IMR-90 (cell line): Measurements from ENCODE around the gene TGFBR1. TPM values are rescaled to one million over a fixed set of nuclear protein-coding genes. Genes with fewer than 3 reads are reported as not detected.

ENCODE experiments used
- ATAC-seq: fragments of 200-7000 bp; cut with Tn5 transposase; 2 replicates; pipeline ENCODE4 v1.9.1; 2020; ENCODE audit warnings: low read depth, mild to moderate bottlenecking, moderate library complexity
- BruUV-seq: library from RNA; stranded (reverse); fragments of 400-500 nt; replicated peaks from 2 replicates; lab custom pipeline; 2021; lab: Mats Ljungman, UMichigan
- CTCF ChIA-PET: fragments of 300-600 bp; formaldehyde crosslinking; extraction: SDS; loops from one replicate; lab custom pipeline; 2021; ENCODE audit warnings: antibody characterized with exemption; lab: Yijun Ruan, JAX
- POLR2A ChIA-PET: fragments of 300-600 bp; sonication (Branson Sonifier 250); formaldehyde crosslinking; loops from one replicate; lab custom pipeline; 2022; ENCODE audit warnings: antibody characterized with exemption; ENCODE audit not compliant: unreplicated experiment; lab: Charles Lee
- DNase-seq: peaks from one replicate; pipeline ENCODE4 v3.0.0; 2013
- H2AFZ ChIP-seq: replicated peaks from 2 replicates; pipeline ENCODE3; 2013; ENCODE audit warnings: low read length, mild to moderate bottlenecking; ENCODE audit not compliant: poor library complexity
- H2AK5ac ChIP-seq: 2 replicates; pipeline ENCODE4 v1.6.1; 2013; ENCODE audit warnings: low read depth, low read length, inconsistent platforms
- H2AK9ac ChIP-seq: replicated peaks from 2 replicates; pipeline ENCODE3; 2013; ENCODE audit warnings: mild to moderate bottlenecking, low read depth, low read length, moderate library complexity; ENCODE audit not compliant: poor library complexity
- H2BK120ac ChIP-seq: 2 replicates; pipeline ENCODE4 v1.6.1; 2013; ENCODE audit warnings: low read depth, low read length, inconsistent platforms
- H2BK15ac ChIP-seq: 3 replicates; pipeline ENCODE4 v1.6.1; 2013; ENCODE audit warnings: low read depth, low read length, inconsistent platforms
- H2BK20ac ChIP-seq: 2 replicates; pipeline ENCODE4 v1.6.1; 2013; ENCODE audit warnings: low read depth, mild to moderate bottlenecking, inconsistent platforms, low read length, moderate library complexity
- H2BK5ac ChIP-seq: 2 replicates; pipeline ENCODE4 v1.6.1; 2013; ENCODE audit warnings: mild to moderate bottlenecking, low read depth, low read length, inconsistent platforms; ENCODE audit not compliant: poor library complexity, severe bottlenecking
- H3K14ac ChIP-seq: replicated peaks from 2 replicates; pipeline ENCODE4 v1.6.1; 2013; ENCODE audit warnings: low read depth, low read length, inconsistent platforms
- H3K18ac ChIP-seq: 2 replicates; pipeline ENCODE4 v1.6.1; 2013; ENCODE audit warnings: low read depth, low read length, control low read depth
- H3K23ac ChIP-seq: 2 replicates; pipeline ENCODE4 v1.6.1; 2013; ENCODE audit warnings: low read depth, low read length, inconsistent platforms
- H3K27ac ChIP-seq: 2 replicates; pipeline ENCODE4 v1.5.1; 2013; ENCODE audit warnings: mild to moderate bottlenecking, control low read depth, low read length; ENCODE audit not compliant: insufficient read depth
- H3K27me3 ChIP-seq: 2 replicates; pipeline ENCODE4 v1.6.1; 2013; ENCODE audit warnings: low read length; ENCODE audit not compliant: control insufficient read depth, insufficient read depth
- H3K36me3 ChIP-seq: 2 replicates; pipeline ENCODE4 v1.6.1; 2013; ENCODE audit warnings: low read length, mixed read lengths; ENCODE audit not compliant: control insufficient read depth, insufficient read depth
- H3K4ac ChIP-seq: 2 replicates; pipeline ENCODE4 v1.6.1; 2013; ENCODE audit warnings: low read depth, low read length, inconsistent platforms
- H3K4me1 ChIP-seq: 2 replicates; pipeline ENCODE4 v1.6.1; 2013; ENCODE audit warnings: low read length, mixed read lengths; ENCODE audit not compliant: control insufficient read depth, insufficient read depth
- H3K4me2 ChIP-seq: 2 replicates; pipeline ENCODE4 v1.6.1; 2013; ENCODE audit warnings: low read depth, mild to moderate bottlenecking, control low read depth, low read length, moderate library complexity
- H3K4me3 ChIP-seq: 2 replicates; pipeline ENCODE4 v1.5.1; 2013; ENCODE audit warnings: low read depth, mild to moderate bottlenecking, control low read depth, low read length, moderate library complexity; ENCODE audit not compliant: insufficient read depth
- H3K56ac ChIP-seq: 2 replicates; pipeline ENCODE4 v1.6.1; 2013; ENCODE audit warnings: low read length, inconsistent platforms; ENCODE audit not compliant: insufficient read depth; ENCODE audit errors: extremely low read depth
- H3K79me1 ChIP-seq, 2 experiments: 2 replicates each; pipeline ENCODE4 v1.6.1; 2013; ENCODE audit warnings: low read length in 2 of 2, inconsistent platforms in 1 of 2, low read depth in 1 of 2
- H3K9ac ChIP-seq: 2 replicates; pipeline ENCODE4 v1.6.1; 2013; ENCODE audit warnings: low read depth, low read length, control low read depth
- H3K9me1 ChIP-seq: 2 replicates; pipeline ENCODE4 v1.6.1; 2013; ENCODE audit warnings: low read length, inconsistent platforms; ENCODE audit not compliant: insufficient read depth
- H3K9me3 ChIP-seq: 2 replicates; pipeline ENCODE4 v1.6.1; 2013; ENCODE audit warnings: low read length; ENCODE audit not compliant: control insufficient read depth, insufficient read depth
- H4K20me1 ChIP-seq: 2 replicates; pipeline ENCODE4 v1.6.1; 2013; ENCODE audit warnings: low read length, inconsistent platforms; ENCODE audit not compliant: insufficient read depth
- H4K5ac ChIP-seq: 2 replicates; pipeline ENCODE4 v1.6.1; 2013; ENCODE audit warnings: mild to moderate bottlenecking, low read depth, low read length, control low read depth
- H4K8ac ChIP-seq, 2 experiments: 2 replicates each; pipeline ENCODE4 v1.6.1; 2013; ENCODE audit warnings: low read depth in 2 of 2, low read length in 2 of 2, control low read depth in 1 of 2, inconsistent platforms in 1 of 2
- H4K91ac ChIP-seq: 2 replicates; pipeline ENCODE4 v1.6.1; 2013; ENCODE audit warnings: low read depth, low read length, inconsistent platforms; ENCODE audit not compliant: insufficient read depth
- BHLHE40 ChIP-seq: fragments of 150-350 bp; IDR thresholded peaks from 2 replicates; pipeline ENCODE4 v1.6.1; 2016; ENCODE audit warnings: mild to moderate bottlenecking, low read depth, low read length
- CTCF ChIP-seq: conservative IDR thresholded peaks from 2 replicates; pipeline ENCODE4 v1.5.1; 2012; ENCODE audit warnings: mild to moderate bottlenecking, low read depth, low read length, improper control_type of control experiment
- RAD21 ChIP-seq: IDR thresholded peaks from 2 replicates; pipeline ENCODE4 v1.6.1; 2012; ENCODE audit warnings: low read length, improper control_type of control experiment
- USF2 ChIP-seq: fragments of 150-350 bp; IDR thresholded peaks from 2 replicates; pipeline ENCODE4 v1.6.1; 2017; ENCODE audit warnings: mild to moderate bottlenecking, antibody characterized with exemption, low read length, low read depth
- WGBS, 2 experiments: methylation state at CpG; one replicate each; pipeline versions ENCODE4 v1.1.5 to v1.1.7; 2013; ENCODE audit warnings: missing lambda C conversion rate in 2 of 2; ENCODE audit not compliant: insufficient read length in 1 of 2; ENCODE audit errors: extremely low coverage in 2 of 2; 5-methylcytosine and 5-hydroxymethylcytosine counted together
- dilution Hi-C: fragments of 300-500 bp; cut with HindIII; formaldehyde crosslinking; loops from one replicate; pipeline ENCODE4 v1.14.3; 2018; ENCODE audit warnings: low sequenced_read_pairs; ENCODE audit not compliant: unreplicated experiment
- in situ Hi-C: fragments of 300-500 bp; cut with MboI; formaldehyde crosslinking; loops from 3 replicates; pipeline ENCODE4 v1.14.3; 2019; ENCODE audit warnings: low sequenced_read_pairs, inconsistent platforms, mixed read lengths
- intact Hi-C: fragments of 100-400 bp; cut with micrococcal nuclease; formaldehyde crosslinking; loops from 2 replicates; pipeline ENCODE4 v1.10.0; 2022
- polyA plus RNA-seq, 3 experiments: library from polyadenylated mRNA; depleted of rRNA; stranded (reverse); fragments of >200 nt; gene quantifications; 2 replicates each; pipeline ENCODE4 v1.2.3, GENCODE V29; 2012; ENCODE audit warnings: low replicate concordance in 1 of 3
- total RNA-seq: library from RNA; depleted of rRNA; stranded (reverse); fragments of >200 nt; gene quantifications from 2 replicates; pipeline ENCODE4 v1.2.3, GENCODE V29; 2012

Gene TGFBR1
- total and polyA plus RNA-seq, 2 of the 4 experiments (the other 2 are of a cell fraction) = 15.1 to 75.3 TPM

GRCh38 chr9:99180662-99181061 lies 75.7 kb downstream of the TGFBR1 start:
- Histone ChIP-seq H3K27ac (no peak overlapping the region), H3K36me3 (no peaks in the 10 kb centered on the region), H3K18ac (no peak overlapping the region), H2BK20ac (no peak overlapping the region), H4K5ac (no peak overlapping the region), H4K8ac (no peak overlapping the region; a peak in 1 of 4 replicates), H4K20me1 (no peaks in the 10 kb centered on the region), H3K9me1 (peaks cover 6% of the 10 kb centered on the region; the same call in 1 of the 2 replicates), H3K4ac (no peak overlapping the region), H3K56ac (no peak overlapping the region), H3K9me3 (no peaks in the 10 kb centered on the region), H2BK15ac (no peak overlapping the region), H2BK5ac (no peak overlapping the region), H3K9ac (no peak overlapping the region), H2AK9ac (no peak overlapping the region), H3K4me2 (no peak overlapping the region), H3K23ac (no peak overlapping the region), H4K91ac (no peak overlapping the region), H3K4me1 (peaks cover 8% of the 10 kb centered on the region), H3K4me3 (no peak overlapping the region), H2AFZ (no peak overlapping the region), H3K79me1 (no peaks in the 10 kb centered on the region), H3K14ac (no peak overlapping the region), H2AK5ac (no peak overlapping the region), H3K27me3 (no peaks in the 10 kb centered on the region), H2BK120ac (no peak overlapping the region)
- TF ChIP-seq USF2 = no peak
- no peak for TF ChIP-seq CTCF
- TF ChIP-seq RAD21 = no peak
- TF ChIP-seq BHLHE40 = no peak
- dilution Hi-C loops = no loop called here
- BruUV-seq = no TSS peak
- WGBS, 2 experiments = 100% methylated on average over 1 of the region's 9 CpGs; no CpG with 5 or more reads in 1 of the 2 experiments
- ATAC-seq (no peak), DNase-seq (no peak)
- intact Hi-C loops = loop anchor here (5.0 to 10.0 kb wide), 4 partner anchors 84 to 1244 kb away; partner anchors contain the start of gene MSANTD3
- in situ Hi-C loops = loop anchor here (10.0 to 25.0 kb wide), 4 partner anchors 624 to 1407 kb away; partner anchors contain the start of gene CAVIN4
- CTCF ChIA-PET = interaction anchor here (1.2 kb wide), 1 partner anchor 8 kb away, joined by 4 read pairs; no protein-coding TSS in a partner anchor
- POLR2A ChIA-PET = no interaction called here
